HUES6 (cell line): ENCODE measurements around the gene SRGAP1.

Source experiments
- H3K27ac ChIP-seq: 2 replicates; pipeline ENCODE4 v1.7.0; 2013; ENCODE audit warnings: low read depth, mild to moderate bottlenecking, low read length, inconsistent platforms
- H3K27me3 ChIP-seq: 2 replicates; pipeline ENCODE4 v1.6.1; 2013; ENCODE audit warnings: low read length; ENCODE audit not compliant: control insufficient read depth, insufficient read depth
- H3K36me3 ChIP-seq: 2 replicates; pipeline ENCODE4 v1.6.1; 2013; ENCODE audit warnings: low read length; ENCODE audit not compliant: control insufficient read depth, insufficient read depth
- H3K4me1 ChIP-seq: 2 replicates; pipeline ENCODE4 v1.6.1; 2013; ENCODE audit warnings: low read length; ENCODE audit not compliant: control insufficient read depth, insufficient read depth
- H3K4me3 ChIP-seq: 2 replicates; pipeline ENCODE4 v1.5.1; 2013; ENCODE audit warnings: low read depth, low read length
- H3K9ac ChIP-seq: one replicate; pipeline ENCODE4 v1.6.1; 2013; ENCODE audit warnings: mild to moderate bottlenecking, low read length
- H3K9me3 ChIP-seq: 2 replicates; pipeline ENCODE4 v1.6.1; 2013; ENCODE audit warnings: low read depth, low read length; ENCODE audit not compliant: control insufficient read depth, insufficient read depth

The SRGAP1 gene

DNA sequence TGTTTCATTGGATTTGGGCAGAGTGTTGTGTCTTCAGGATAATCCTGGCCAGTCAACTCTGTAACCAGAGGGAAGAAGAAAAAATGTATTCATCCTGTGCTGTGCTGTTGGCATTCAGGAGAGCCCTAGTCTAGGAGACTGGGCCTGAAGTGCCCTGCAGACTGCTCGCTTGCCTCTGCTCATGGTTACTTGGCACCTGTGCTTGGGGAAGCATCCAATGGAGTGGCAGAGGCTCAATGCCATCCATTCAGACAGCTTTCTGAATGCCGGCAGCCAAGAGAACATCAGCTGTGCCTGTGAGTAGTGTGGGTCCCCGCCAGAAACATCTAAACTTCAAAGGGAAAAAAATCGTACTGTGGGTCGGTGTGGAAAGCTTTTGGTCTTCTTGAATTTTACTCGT is 124.2 kb downstream of the SRGAP1 start:
- no peaks in the 10 kb centered on the region for H3K27me3 ChIP-seq
- H3K27ac ChIP-seq = no peak overlapping the region
- no peaks in the 10 kb centered on the region for H3K9me3 ChIP-seq
- no peak overlapping the region for H3K9ac ChIP-seq
- H3K36me3 ChIP-seq = no peaks in the 10 kb centered on the region
- no peak overlapping the region for H3K4me3 ChIP-seq
- H3K4me1 ChIP-seq = peaks cover 20% of the 10 kb centered on the region; the same call in 1 of the 2 replicates

DNA sequence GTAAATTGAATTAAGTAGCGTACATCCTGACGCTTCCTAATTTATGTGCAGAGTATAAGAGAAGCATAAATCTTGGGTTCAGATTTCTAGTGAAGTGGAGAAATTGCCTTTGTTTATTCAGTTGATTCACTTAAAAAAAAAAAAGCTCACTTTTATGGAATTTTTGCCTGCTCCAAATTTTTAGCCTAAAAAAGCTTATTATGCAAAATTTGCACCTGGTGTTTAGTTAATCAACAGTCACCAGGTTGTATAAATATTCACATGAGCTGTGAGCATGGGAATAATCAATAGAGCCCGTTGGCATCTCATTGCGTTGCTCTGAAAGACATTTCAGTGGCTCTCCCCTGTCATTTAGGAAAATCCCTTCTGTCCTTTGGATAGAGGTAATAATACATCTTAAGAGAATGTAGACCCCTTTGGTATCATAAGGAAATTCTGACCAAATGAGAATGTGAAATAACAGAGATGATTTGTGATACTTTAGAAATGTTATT is 132.4 kb downstream of the SRGAP1 start:
- Histone ChIP-seq H3K9me3 (no peaks in the 10 kb centered on the region), H3K4me3 (no peak overlapping the region), H3K27me3 (no peaks in the 10 kb centered on the region), H3K36me3 (no peaks in the 10 kb centered on the region), H3K4me1 (no peaks in the 10 kb centered on the region; the same call in 1 of the 2 replicates), H3K9ac (no peak overlapping the region), H3K27ac (no peak overlapping the region)

DNA sequence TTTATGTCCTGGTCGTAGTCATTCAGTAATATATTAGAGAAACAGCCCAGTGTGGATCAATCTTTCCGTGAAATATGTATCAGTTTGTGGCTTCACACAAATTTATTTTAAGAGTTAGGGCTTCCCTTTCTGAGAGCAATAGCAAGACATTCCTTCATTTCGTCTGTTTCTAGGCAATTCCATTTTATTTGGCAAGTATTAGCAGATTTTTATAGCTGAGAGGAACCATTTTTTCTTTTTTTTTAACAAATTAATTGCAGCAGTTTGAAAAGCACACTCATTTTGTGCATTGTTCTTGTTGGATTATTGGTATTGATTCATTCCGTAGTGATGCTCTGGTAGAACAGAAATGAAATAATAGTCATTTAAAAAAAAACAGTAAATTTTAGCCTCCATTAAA is 132.9 kb downstream of the SRGAP1 start:
- Histone ChIP-seq H3K27me3 (no peaks in the 10 kb centered on the region), H3K4me1 (no peaks in the 10 kb centered on the region; the same call in 1 of the 2 replicates), H3K4me3 (no peak overlapping the region), H3K36me3 (no peaks in the 10 kb centered on the region), H3K27ac (no peak overlapping the region), H3K9ac (no peak overlapping the region), H3K9me3 (no peaks in the 10 kb centered on the region)

DNA sequence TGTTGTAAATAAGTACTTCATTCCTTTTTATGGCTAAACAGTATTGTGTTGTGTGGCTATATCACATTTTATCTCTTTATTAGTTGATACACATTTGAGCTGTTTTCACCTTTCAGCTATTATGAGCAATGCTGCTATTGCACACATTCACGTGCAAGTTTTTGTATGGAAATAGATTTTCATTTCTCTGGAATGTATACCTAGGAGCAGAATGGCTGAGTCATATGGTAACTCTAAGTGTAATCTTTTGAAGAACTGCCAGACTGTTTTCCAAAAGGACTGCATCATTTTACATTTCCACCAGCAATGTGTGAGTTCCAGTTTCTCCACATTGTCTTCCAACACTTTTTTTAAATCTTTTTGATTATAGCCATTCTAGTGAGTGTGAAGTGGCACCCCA is 134.0 kb downstream of the SRGAP1 start:
- H3K9me3 ChIP-seq = no peaks in the 10 kb centered on the region
- H3K27me3 ChIP-seq = no peaks in the 10 kb centered on the region
- no peaks in the 10 kb centered on the region for H3K36me3 ChIP-seq
- no peaks in the 10 kb centered on the region; the same call in 1 of the 2 replicates for H3K4me1 ChIP-seq
- H3K9ac ChIP-seq = no peak overlapping the region
- no peak overlapping the region for H3K4me3 ChIP-seq
- no peak overlapping the region for H3K27ac ChIP-seq

DNA sequence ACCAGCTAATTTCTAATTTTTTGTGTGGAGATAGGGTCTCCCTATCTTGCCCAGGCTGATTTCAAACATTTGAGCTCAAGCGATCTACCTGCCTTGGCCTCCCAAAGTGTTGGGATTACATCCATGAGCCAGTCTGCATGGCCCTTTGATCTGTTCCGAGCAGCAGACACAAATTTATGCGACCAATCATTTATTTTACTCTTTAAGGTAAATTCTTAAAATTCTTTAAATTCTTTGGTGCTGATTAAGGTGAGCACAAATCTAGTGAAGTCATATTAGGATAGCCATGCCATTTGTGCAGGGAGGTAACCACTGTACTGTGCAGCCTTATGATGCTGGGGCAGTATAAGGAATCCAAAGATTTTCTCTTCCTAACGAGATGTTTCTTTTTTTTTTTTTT is 135.7 kb downstream of the SRGAP1 start:
- no peak overlapping the region for H3K9ac ChIP-seq
- no peak overlapping the region for H3K4me3 ChIP-seq
- H3K27ac ChIP-seq = no peak overlapping the region
- H3K27me3 ChIP-seq = no peaks in the 10 kb centered on the region
- no peaks in the 10 kb centered on the region for H3K36me3 ChIP-seq
- H3K9me3 ChIP-seq = no peaks in the 10 kb centered on the region
- no peaks in the 10 kb centered on the region; the same call in 1 of the 2 replicates for H3K4me1 ChIP-seq

DNA sequence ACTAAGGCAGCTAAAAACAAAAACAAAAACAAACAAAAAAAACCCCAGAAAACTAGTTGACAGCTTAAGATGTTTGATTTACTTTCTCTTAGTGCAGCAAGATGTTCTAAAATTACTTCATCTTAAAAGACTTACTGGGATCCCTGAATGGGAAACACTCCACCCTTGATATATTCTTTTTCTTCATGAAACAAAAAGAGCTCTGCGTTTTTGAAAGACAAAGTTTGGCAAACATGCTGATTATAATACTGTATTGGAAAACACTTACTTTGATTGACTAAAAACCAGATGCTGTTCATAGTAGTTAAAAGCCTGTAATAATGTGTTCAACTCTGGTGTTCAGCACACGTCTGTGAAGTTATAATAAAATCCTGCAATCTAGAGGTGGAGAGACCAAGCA is 136.8 kb downstream of the SRGAP1 start:
- Histone ChIP-seq H3K27me3 (no peaks in the 10 kb centered on the region), H3K27ac (no peak overlapping the region), H3K4me1 (no peaks in the 10 kb centered on the region; the same call in 1 of the 2 replicates), H3K4me3 (no peak overlapping the region), H3K9ac (no peak overlapping the region), H3K9me3 (no peaks in the 10 kb centered on the region), H3K36me3 (no peaks in the 10 kb centered on the region)

DNA sequence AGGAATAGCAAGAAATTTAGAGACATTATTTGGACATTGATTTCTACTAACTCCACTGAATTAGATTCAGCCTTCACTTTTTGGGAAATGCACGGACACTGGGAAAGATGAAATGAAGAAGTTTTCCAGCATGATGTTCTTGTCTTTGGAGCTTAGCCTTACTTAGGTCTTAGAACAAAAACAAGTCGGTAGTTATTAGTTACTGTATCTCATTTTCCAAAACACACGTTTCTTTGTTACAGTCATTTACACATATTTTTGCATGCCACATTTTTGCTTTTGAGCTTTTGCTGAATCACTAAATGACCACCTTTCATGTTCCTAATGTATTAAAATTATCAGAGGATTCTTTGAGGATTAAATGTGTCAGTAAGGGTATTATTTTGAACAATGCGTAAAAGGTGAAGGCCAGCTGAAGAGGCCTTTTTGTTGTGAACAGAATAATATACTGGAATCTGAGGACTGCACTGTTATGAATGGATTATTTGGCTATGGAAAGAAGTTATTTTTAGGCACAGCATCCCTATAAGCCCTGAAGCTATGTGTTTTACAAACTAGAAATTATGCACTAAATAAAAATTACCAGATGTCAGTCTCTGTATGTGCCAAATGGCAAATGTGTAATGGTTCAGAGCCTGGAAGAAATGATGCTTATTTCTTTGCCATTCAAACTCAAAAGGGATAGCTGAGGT is 138.2 kb downstream of the SRGAP1 start:
- no peak overlapping the region for H3K9ac ChIP-seq
- H3K27me3 ChIP-seq = no peaks in the 10 kb centered on the region
- no peaks in the 10 kb centered on the region; the same call in 1 of the 2 replicates for H3K4me1 ChIP-seq
- no peaks in the 10 kb centered on the region for H3K9me3 ChIP-seq
- no peak overlapping the region for H3K4me3 ChIP-seq
- H3K36me3 ChIP-seq = no peaks in the 10 kb centered on the region
- H3K27ac ChIP-seq = no peak overlapping the region

DNA sequence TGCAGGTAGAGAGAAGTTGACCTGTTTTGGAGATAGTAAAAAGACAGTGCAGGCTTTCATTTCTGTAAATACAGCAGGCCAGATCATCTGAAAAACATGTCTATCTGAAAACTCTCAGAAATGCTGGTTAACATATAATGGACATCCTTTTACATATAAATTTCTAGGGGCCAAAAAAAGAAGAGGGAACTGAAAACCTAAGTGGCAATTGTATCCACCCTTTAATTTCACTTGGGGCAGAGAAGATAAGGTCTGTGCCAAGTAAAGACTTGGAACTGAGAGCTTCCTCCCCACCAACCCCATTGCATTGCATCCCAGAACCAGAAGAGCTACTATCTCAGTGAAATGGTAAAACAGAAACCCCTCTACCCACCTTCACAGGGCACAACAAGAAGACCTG is 141.0 kb downstream of the SRGAP1 start:
- H3K9ac ChIP-seq = no peak overlapping the region
- no peaks in the 10 kb centered on the region for H3K4me1 ChIP-seq
- no peaks in the 10 kb centered on the region for H3K27me3 ChIP-seq
- H3K9me3 ChIP-seq = no peaks in the 10 kb centered on the region
- H3K36me3 ChIP-seq = no peaks in the 10 kb centered on the region
- H3K27ac ChIP-seq = no peak overlapping the region
- H3K4me3 ChIP-seq = no peak overlapping the region

DNA sequence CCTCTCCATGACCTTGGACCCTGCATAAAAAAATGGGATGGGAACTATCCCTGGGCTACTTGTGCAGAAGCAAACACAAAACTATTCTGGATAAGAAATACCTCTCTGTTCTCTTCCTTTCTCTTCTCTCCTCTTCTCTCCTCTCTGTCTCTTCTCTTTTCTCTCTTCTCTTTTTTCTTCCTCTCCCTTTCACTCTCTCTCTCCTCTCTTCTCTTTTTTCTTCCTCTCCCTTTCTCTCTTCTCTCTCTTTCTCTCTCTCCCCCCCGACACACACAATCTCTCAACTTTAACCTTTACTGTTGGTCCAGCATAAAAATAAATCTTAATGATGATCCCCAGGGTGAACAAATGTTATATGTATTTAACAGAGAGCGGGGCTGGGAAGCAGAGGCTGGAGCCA is 141.4 kb downstream of the SRGAP1 start:
- Histone ChIP-seq H3K4me3 (no peak overlapping the region), H3K36me3 (no peaks in the 10 kb centered on the region), H3K27ac (no peak overlapping the region), H3K27me3 (no peaks in the 10 kb centered on the region), H3K4me1 (no peaks in the 10 kb centered on the region), H3K9me3 (no peaks in the 10 kb centered on the region), H3K9ac (no peak overlapping the region)

DNA sequence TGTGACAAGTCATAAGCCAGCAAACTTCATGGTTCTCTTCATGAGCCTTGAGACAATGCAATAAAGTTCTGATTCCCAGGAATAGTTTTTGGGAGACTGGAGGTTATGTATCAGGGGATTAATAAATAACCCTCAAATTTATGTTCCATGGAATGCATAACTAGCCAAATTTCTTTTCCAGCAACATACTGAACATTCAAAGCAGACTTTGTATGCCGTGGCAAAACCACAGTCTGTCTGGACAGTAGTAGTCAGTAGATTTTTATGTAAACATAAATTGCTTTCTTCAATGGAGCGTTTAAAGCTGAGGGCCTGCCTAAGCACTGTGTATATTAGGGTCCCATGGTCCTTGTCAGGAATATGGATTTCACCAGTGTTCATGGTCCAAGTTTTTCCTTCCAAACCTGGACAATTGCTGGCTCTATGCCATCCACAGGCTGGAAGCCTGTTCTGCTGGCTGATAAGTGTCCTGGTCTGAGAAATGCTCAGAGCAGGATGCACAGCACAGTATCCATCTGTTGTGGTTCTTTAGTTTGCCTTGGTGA is 144.9 kb downstream of the SRGAP1 start:
- Histone ChIP-seq H3K4me3 (no peak overlapping the region), H3K9ac (no peak overlapping the region), H3K36me3 (no peaks in the 10 kb centered on the region), H3K27me3 (no peaks in the 10 kb centered on the region), H3K9me3 (no peaks in the 10 kb centered on the region), H3K27ac (no peak overlapping the region), H3K4me1 (peaks cover 5% of the 10 kb centered on the region; the same call in 1 of the 2 replicates)

DNA sequence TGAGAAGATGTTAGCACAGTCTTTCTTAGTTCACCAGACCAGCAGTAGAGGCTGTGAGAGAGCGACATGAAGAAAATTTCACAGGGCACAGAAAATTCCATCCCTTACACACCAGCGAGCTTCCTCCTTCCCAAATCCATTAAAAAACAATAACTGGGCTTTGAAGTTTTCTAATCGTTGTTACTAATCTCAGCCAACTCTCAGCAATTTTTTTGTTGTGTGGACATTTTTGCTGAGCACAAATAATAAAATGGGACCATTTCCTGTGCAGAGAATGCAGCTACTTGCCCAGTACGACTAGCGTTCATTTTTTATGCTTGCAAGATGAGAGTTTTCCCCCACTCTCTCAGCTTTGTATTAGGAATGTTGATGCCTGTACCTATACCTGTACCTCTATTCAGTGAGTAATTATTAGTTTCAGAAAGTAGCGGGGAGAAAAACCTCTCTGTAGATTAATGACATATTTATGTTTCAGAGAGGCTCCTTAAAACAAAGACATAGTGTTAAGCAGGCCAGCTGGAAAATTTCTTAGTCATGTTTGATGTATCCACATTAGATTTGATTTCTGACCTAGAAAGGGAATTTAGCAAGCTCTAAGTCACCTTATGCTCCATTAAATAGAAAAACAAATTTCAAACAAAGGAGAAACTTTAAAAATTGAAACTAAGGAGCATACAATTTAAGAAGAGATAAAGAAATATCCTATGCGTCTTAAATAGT is 146.5 kb downstream of the SRGAP1 start:
- H3K27me3 ChIP-seq = no peaks in the 10 kb centered on the region
- H3K4me3 ChIP-seq = no peak overlapping the region
- H3K27ac ChIP-seq = no peak overlapping the region

More for the DNA sequence above, 146.5 kb downstream of the SRGAP1 start:
- no peak overlapping the region for H3K9ac ChIP-seq
- no peaks in the 10 kb centered on the region for H3K36me3 ChIP-seq
- H3K9me3 ChIP-seq = no peaks in the 10 kb centered on the region
- H3K4me1 ChIP-seq = peaks cover 5% of the 10 kb centered on the region; the same call in 1 of the 2 replicates
